HG02852 (cell line): Measurements from ENCODE around the gene P3H3.
"Not testable (repeated sequence)": the region's sequence is repeated elsewhere in the genome, so short reads cannot be mapped to it uniquely, and the experiment has no call there.

Experiments used
- ATAC-seq: cut with Tn5 transposase; IDR thresholded peaks from one replicate; pipeline ENCODE4 v1.9.1; 2021; ENCODE audit warnings: mild to moderate bottlenecking, moderate library complexity; ENCODE audit not compliant: unreplicated experiment

P3H3 gene

GRCh38 chr12:6887460-6887859, 59.3 kb downstream of the P3H3 start:
- ATAC-seq = no peak

- ATAC-seq = no peak
Observed at GRCh38 chr12:6888360-6888759, 60.2 kb downstream of the P3H3 start.

GRCh38 chr12:6888794-6889193, 60.6 kb downstream of the P3H3 start:
- not testable (repeated sequence) for ATAC-seq
